Renal cortical epithelial cell (primary cell): ENCODE results near the gene CLBA1. TPM values are rescaled to one million over a fixed set of nuclear protein-coding genes. Genes with fewer than 3 reads are reported as not detected.
"Not testable (repeated sequence)": the region's sequence is repeated elsewhere in the genome, so short reads cannot be mapped to it uniquely, and the experiment has no call there.

ENCODE experiments used
- DNase-seq: peaks from one replicate; pipeline ENCODE4 v3.0.0-alpha.2; 2011; ENCODE audit warnings: low read depth
- total RNA-seq: library from RNA; depleted of rRNA; stranded (reverse); fragments of >200 nt; gene quantifications from 2 replicates; pipeline ENCODE4 v1.2.3, GENCODE V29; 2014

Gene CLBA1
- total RNA-seq, 1 donor from 2014 or later: 17.8 TPM

GRCh38 chr14:105022276-105022670, 36.7 kb downstream of the CLBA1 start:
- DNase-seq: no peak

GRCh38 chr14:105023144-105023543, 37.6 kb downstream of the CLBA1 start:
- no peak for DNase-seq

GRCh38 chr14:105023791-105024480, 38.3 kb downstream of the CLBA1 start:
- peak; percentile 89 for DNase-seq

GRCh38 chr14:105025429-105025828, 39.8 kb downstream of the CLBA1 start:
- DNase-seq: no peak

- DNase-seq: peak; percentile 50
Observed at GRCh38 chr14:105026033-105026785, 40.6 kb downstream of the CLBA1 start.

- DNase-seq: peak; percentile 79
Observed at GRCh38 chr14:105026802-105027563, 41.4 kb downstream of the CLBA1 start.

GRCh38 chr14:105027718-105028117, 42.1 kb downstream of the CLBA1 start:
- not testable (repeated sequence) for DNase-seq

- no peak for DNase-seq
Observed at GRCh38 chr14:105028251-105028927, 42.8 kb downstream of the CLBA1 start.

- no peak for DNase-seq
Observed at GRCh38 chr14:105029402-105029801, 43.8 kb downstream of the CLBA1 start.

- no peak for DNase-seq
Observed at GRCh38 chr14:105030194-105030593, 44.6 kb downstream of the CLBA1 start.

- DNase-seq: no peak
Observed at GRCh38 chr14:105030836-105031396, 45.3 kb downstream of the CLBA1 start.

GRCh38 chr14:105032451-105032901, 46.9 kb downstream of the CLBA1 start:
- DNase-seq: peak; percentile 98

- not testable (repeated sequence) for DNase-seq
Observed at GRCh38 chr14:105033412-105033900, 47.9 kb downstream of the CLBA1 start.

GRCh38 chr14:105034315-105035039, 48.9 kb downstream of the CLBA1 start:
- DNase-seq: no peak

- not testable (repeated sequence) for DNase-seq
Observed at GRCh38 chr14:105035616-105036015, 50.0 kb downstream of the CLBA1 start.

GRCh38 chr14:105039458-105040205, 54.0 kb downstream of the CLBA1 start:
- DNase-seq: peak; percentile 62

GRCh38 chr14:105041841-105042765, 56.5 kb downstream of the CLBA1 start:
- no peak for DNase-seq

GRCh38 chr14:105042813-105043212, 57.2 kb downstream of the CLBA1 start:
- no peak for DNase-seq

- DNase-seq: no peak
Observed at GRCh38 chr14:105043641-105044040, 58.1 kb downstream of the CLBA1 start.
